HG02759 (cell line): ENCODE results near the gene PHETA2.
"Not testable (repeated sequence)": the region's sequence is repeated elsewhere in the genome, so short reads cannot be mapped to it uniquely, and the experiment has no call there.

Experiments
- ATAC-seq: cut with Tn5 transposase; IDR thresholded peaks from one replicate; pipeline ENCODE4 v1.9.1; 2021; ENCODE audit warnings: mild to moderate bottlenecking, moderate library complexity; ENCODE audit not compliant: unreplicated experiment

PHETA2 gene

GRCh38 chr22:42101199-42101598, 27.2 kb downstream of the PHETA2 start:
- no peak for ATAC-seq

- ATAC-seq = not testable (repeated sequence)
These were observed 30.3 kb downstream of the PHETA2 start for GRCh38 chr22:42104332-42104860.

- no peak for ATAC-seq
These were observed 34.8 kb downstream of the PHETA2 start for GRCh38 chr22:42108848-42109247.

- ATAC-seq = no peak
These were observed 37.8 kb downstream of the PHETA2 start for GRCh38 chr22:42111798-42112197.

DNA sequence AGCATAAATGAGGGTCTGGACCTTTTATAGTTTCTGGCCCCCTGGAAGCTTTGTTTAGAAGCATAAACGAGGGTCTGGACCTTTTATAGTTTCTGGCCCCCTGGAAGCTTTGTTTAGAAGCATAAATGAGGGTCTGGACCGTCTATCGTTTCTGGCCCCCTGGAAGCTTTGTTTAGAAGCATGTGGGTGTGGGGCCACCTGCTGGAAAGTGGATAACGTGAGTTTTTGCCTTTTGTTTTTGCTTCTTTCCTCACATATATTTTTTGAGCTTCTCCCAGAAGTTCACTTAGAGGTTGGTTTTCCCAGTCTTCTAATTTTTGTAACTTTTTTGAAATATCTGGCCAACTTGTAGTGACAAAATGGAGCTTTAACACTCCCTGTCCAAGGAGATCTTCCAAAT, 38.7 kb downstream of the PHETA2 start:
- ATAC-seq = not testable (repeated sequence)

DNA sequence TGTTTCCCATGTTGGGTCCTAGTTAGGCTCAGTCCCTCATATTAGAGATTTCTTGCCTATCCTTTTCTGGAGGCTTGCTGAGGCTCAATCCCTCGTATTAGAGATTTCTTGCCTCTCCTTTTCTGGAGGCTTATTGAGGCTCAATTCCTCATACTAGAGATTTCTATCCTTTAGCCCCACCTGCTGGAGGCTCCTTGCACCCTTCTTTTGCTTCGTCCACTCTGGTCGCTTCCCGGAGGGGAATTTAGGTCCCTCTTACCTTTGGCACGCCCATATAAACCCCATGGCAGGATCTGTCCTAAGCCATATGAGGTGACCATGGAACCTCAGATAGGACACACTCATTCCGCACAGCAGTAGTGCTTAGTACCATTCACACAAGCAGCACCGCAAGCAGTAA, 40.7 kb downstream of the PHETA2 start:
- no peak for ATAC-seq

- ATAC-seq = not testable (repeated sequence)
These were observed 41.4 kb downstream of the PHETA2 start for GRCh38 chr22:42115420-42115830.

GRCh38 chr22:42116848-42117424, 42.9 kb downstream of the PHETA2 start:
- no peak for ATAC-seq

- peak; percentile 49 for ATAC-seq
These were observed 46.4 kb downstream of the PHETA2 start for GRCh38 chr22:42120231-42121021.

GRCh38 chr22:42123529-42123928, 49.5 kb downstream of the PHETA2 start:
- ATAC-seq = not testable (repeated sequence)

DNA sequence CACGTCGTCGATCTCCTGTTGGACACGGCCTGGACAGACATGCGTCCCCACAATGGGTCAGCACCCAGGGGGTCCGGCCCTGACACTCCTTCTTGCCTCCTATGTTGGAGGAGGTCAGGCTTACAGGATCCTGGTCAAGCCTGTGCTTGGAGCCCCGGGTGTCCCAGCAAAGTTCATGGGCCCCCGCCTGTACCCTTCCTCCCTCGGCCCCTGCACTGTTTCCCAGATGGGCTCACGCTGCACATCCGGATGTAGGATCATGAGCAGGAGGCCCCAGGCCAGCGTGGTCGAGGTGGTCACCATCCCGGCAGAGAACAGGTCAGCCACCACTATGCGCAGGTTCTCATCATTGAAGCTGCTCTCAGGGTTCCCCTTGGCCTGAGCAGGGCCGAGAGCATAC, 53.6 kb downstream of the PHETA2 start:
- no peak for ATAC-seq

DNA sequence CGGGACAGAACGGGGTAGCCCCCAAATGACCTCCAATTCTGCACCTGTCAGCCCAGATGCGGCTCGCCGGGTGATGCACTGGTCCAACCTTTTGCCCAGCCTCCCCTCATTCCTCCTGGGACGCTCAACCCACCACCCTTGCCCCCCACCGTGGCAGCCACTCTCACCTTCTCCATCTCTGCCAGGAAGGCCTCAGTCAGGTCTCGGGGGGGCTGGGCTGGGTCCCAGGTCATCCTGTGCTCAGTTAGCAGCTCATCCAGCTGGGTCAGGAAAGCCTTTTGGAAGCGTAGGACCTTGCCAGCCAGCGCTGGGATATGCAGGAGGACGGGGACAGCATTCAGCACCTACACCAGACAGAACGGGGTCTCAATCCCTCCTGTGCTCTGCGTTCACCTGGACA, 54.0 kb downstream of the PHETA2 start:
- ATAC-seq = not testable (repeated sequence)
